ENCODE data around the gene KRTAP5-3. TPM values are rescaled to one million over a fixed set of nuclear protein-coding genes. Genes with fewer than 3 reads are reported as not detected.

Gene KRTAP5-3
- total and polyA plus RNA-seq, 2 of the 13 experiments (the other 11 are each of a cell fraction or from before 2014, with no cell fraction given) = not detected

GRCh38 chr11:1651411-1651980, 43.2 kb upstream of the KRTAP5-3 start (continued):
- TF ChIP-seq HNF4G (IDR thresholded peaks at IDR 0.05; ENCODE audit: borderline replicate concordance, low read depth, low read length) (no peak), HNF4G (CRISPR knock-in tag; IDR thresholded peaks at IDR 0.05; ENCODE audit: borderline replicate concordance, low read depth) (no peak)

DNA sequence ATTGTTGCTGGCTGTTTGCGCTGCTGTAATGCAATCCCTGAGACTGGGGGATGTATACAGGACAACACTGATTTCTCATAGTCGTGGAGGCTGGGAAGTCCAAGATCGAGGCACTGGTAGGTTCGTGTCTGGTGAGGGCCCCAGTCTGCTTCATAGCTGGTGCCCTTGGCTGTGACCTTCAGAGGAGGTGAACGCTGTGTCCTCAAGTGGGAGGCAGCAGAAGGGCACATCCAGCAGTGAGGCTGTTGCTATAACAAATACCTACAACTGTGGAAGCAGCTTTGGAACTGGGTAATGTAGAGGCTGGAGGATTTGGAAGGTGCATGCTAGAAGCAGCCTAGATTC, 42.6 kb upstream of the KRTAP5-3 start:
- DNase-seq (ENCODE audit: low spot score) (no peak), FAIRE-seq (no peak), ATAC-seq (no peak)
- Histone ChIP-seq H2AFZ (ENCODE audit: low read length) (no peak overlapping the region), H3K4me1 (ENCODE audit: insufficient read depth, low read length) (peaks cover 67% of the 10 kb centered on the region), H3K4me2 (ENCODE audit: low read depth, low read length) (peak overlapping the region; percentile 35; the same call in 1 of the 2 replicates), H3K36me3 (replicated peaks in 1 of 2; ENCODE audit: control insufficient read depth in 1 of 2, insufficient read depth in 2 of 2, low read length in 2 of 2) (no peaks in the 10 kb centered on the region), H4K20me1 (ENCODE audit: insufficient read depth, low read length) (no peaks in the 10 kb centered on the region), H3K9ac (ENCODE audit: insufficient read depth, low read depth, low read length) (no peak overlapping the region), H3K9me3 (ENCODE audit: low read length) (no peaks in the 10 kb centered on the region), H3K27me3 (ENCODE audit: control insufficient read depth in 1 of 2, insufficient read depth in 2 of 2, low read length in 2 of 2) (peaks cover 0 to 12% of the 10 kb centered on the region in 2 experiments; a peak in 2 of 5 replicates), H3K79me2 (ENCODE audit: insufficient read depth, low read length) (no peaks in the 10 kb centered on the region), H3K4me3 (replicated peaks in 1 of 3; ENCODE audit: insufficient read depth in 1 of 3, low read depth in 2 of 3, low read length in 3 of 3) (no peak overlapping the region), H3K27ac (ENCODE audit: extremely low read length, insufficient read depth, low read length) (no peak overlapping the region)
- 10% methylated on average over 5 of the region's 5 CpGs for WGBS (ENCODE audit: low lambda C conversion rate)
- in situ Hi-C loops (cut with HindIII; ENCODE audit: extremely low pct_ligation_motif_present, low pct_unique_long_range_greater_than_20kb) = no loop called here
- no TSS peak for BruUV-seq (replicated peaks)
- intact Hi-C loops (cut with micrococcal nuclease; ENCODE audit: unreplicated experiment) = loop anchor here (5.0 kb wide), 1 partner anchor 501 kb away; no protein-coding TSS in a partner anchor
- ChIA-PET POLR2A (interaction anchor here (0.9 to 2.1 kb wide), 4 partner anchors 42 to 497 kb away, joined by 3 to 16 read pairs (median 4); no protein-coding TSS in a partner anchor), CTCF (ENCODE audit: low intra/inter-chr PET ratio, low total read pairs) (interaction anchor here (2.1 to 4.9 kb wide), 3 partner anchors 43 to 500 kb away, joined by 10 to 27 read pairs (median 21); no protein-coding TSS in a partner anchor)
- no peak for TF ChIP-seq RFX1 (IDR thresholded peaks at IDR 0.05)
- TF ChIP-seq HMGA1 (CRISPR knock-in tag; conservative IDR thresholded peaks at IDR 0.05) = no peak
- no peak for TF ChIP-seq IRF1 (CRISPR knock-in tag; IDR thresholded peaks at IDR 0.05; ENCODE audit: low read depth)
- no peak for TF ChIP-seq YY1 (IDR thresholded peaks at IDR 0.05; ENCODE audit: insufficient read depth, insufficient replicate concordance, low read depth, low read length)
- TF ChIP-seq PITX1 (CRISPR knock-in tag; IDR thresholded peaks at IDR 0.05) = 0 out of 2 replicates have a peak, but pooled peaks have one; percentile 26
- 0 out of 2 replicates have a peak, but pooled peaks have one; percentile 28 for TF ChIP-seq HNF1B (CRISPR knock-in tag; IDR thresholded peaks at IDR 0.05)
- peak; percentile 98 for TF ChIP-seq ZNF564 (CRISPR knock-in tag; IDR thresholded peaks at IDR 0.05)
- 0 out of 2 replicates have a peak, but pooled peaks have one; percentile 27 for TF ChIP-seq RFX5 (IDR thresholded peaks at IDR 0.05; ENCODE audit: low read depth, low read length)
- TF ChIP-seq HOXA5 (CRISPR knock-in tag; IDR thresholded peaks at IDR 0.05) = no peak
- TF ChIP-seq RARA (CRISPR knock-in tag; IDR thresholded peaks at IDR 0.05) = peak; percentile 55
- peak; percentile 69 for TF ChIP-seq ESRRA (CRISPR knock-in tag; IDR thresholded peaks at IDR 0.05; ENCODE audit: low read depth)
- no peak for TF ChIP-seq KLF11 (CRISPR knock-in tag; IDR thresholded peaks at IDR 0.05)
- TF ChIP-seq TAF15 (IDR thresholded peaks at IDR 0.05; ENCODE audit: low read depth, low read length, poor library complexity, severe bottlenecking) = no peak
- peak; percentile 47; the same call in 1 of the 2 replicates for TF ChIP-seq RXRA (CRISPR knock-in tag; IDR thresholded peaks at IDR 0.05)
- 0 out of 2 replicates have a peak, but pooled peaks have one; percentile 23 for TF ChIP-seq ZNF788 (CRISPR knock-in tag; IDR thresholded peaks at IDR 0.05; ENCODE audit: borderline replicate concordance)
- TF ChIP-seq ZMYM4 (CRISPR knock-in tag; IDR thresholded peaks at IDR 0.05) = no peak
- TF ChIP-seq DBP (CRISPR knock-in tag; IDR thresholded peaks at IDR 0.05; ENCODE audit: not compliant biosample characterization) = no peak
- TF ChIP-seq ZSCAN20 (CRISPR knock-in tag; IDR thresholded peaks at IDR 0.05; ENCODE audit: borderline replicate concordance) = no peak
- no peak for TF ChIP-seq ZNF883 (CRISPR knock-in tag; IDR thresholded peaks at IDR 0.05; ENCODE audit: not compliant biosample characterization)
